Ishikawa (cell line): ENCODE measurements around the gene TCP1.

Experiments used
- CEBPB ChIP-seq: IDR thresholded peaks from 2 replicates; pipeline ENCODE4 v1.6.1; 2012
- CREB1 ChIP-seq: IDR thresholded peaks from 2 replicates; pipeline ENCODE4 v1.6.1; 2012; ENCODE audit warnings: low read depth
- EP300 ChIP-seq: IDR thresholded peaks from 2 replicates; pipeline ENCODE4 v1.6.1; 2012; ENCODE audit warnings: borderline replicate concordance
- FOXM1 ChIP-seq: IDR thresholded peaks from 2 replicates; pipeline ENCODE4 v1.6.1; 2012; ENCODE audit warnings: low read depth, borderline replicate concordance
- MAX ChIP-seq: IDR thresholded peaks from 2 replicates; pipeline ENCODE4 v1.6.1; 2012
- NFIC ChIP-seq: IDR thresholded peaks from 2 replicates; pipeline ENCODE4 v1.6.1; 2012
- RAD21 ChIP-seq: IDR thresholded peaks from 2 replicates; pipeline ENCODE4 v1.6.1; 2012; ENCODE audit warnings: low read depth
- REST ChIP-seq: IDR thresholded peaks from 2 replicates; pipeline ENCODE4 v1.6.1; 2012; ENCODE audit warnings: low read depth, mild to moderate bottlenecking
- TAF1 ChIP-seq: IDR thresholded peaks from 2 replicates; pipeline ENCODE4 v1.6.1; 2012; ENCODE audit warnings: low read depth, mild to moderate bottlenecking
- TCF12 ChIP-seq: IDR thresholded peaks from 2 replicates; pipeline ENCODE4 v1.6.1; 2012; ENCODE audit warnings: low read depth
- TEAD4 ChIP-seq: IDR thresholded peaks from 2 replicates; pipeline ENCODE4 v1.6.1; 2012
- USF1 ChIP-seq: IDR thresholded peaks from 2 replicates; pipeline ENCODE4 v1.6.1; 2012
- YY1 ChIP-seq: IDR thresholded peaks from 2 replicates; pipeline ENCODE4 v1.6.1; 2012; ENCODE audit warnings: low read depth
- ZBTB7A ChIP-seq: IDR thresholded peaks from 2 replicates; pipeline ENCODE4 v1.6.1; 2012; ENCODE audit warnings: low read depth

Gene TCP1

GRCh38 chr6:159766906-159767305 is 22.5 kb downstream of the TCP1 start:
- no peak for TF ChIP-seq MAX

DNA sequence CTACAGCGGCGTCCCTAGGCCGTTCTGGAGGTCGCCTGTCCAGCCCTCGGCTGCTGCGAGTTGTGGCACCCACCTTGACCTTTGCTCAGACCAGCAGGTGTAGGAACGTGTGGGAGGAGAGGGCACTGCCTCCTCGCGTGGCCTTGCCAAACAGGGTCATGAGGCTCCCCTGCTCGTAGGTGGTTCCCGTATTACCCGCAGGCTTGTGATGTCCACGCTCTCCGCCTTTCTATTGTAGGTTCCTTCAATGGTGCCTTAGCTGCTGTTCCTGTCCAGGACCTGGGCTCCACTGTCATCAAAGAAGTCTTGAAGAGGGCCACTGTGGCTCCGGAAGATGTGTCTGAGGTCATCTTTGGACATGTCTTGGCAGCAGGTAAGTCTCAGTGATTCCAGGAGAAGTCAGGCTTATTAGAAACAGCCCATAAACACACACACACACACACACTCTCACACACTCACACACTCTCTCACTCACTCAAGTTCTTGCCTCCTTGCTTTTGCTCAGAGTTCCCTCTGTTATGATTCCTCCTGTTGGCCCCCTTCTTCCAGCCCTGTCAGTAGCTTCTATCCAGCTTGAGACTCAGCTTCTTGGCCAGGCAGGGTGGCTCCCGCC is 26.6 kb downstream of the TCP1 start:
- TF ChIP-seq YY1 (no peak), CREB1 (no peak), TAF1 (no peak), USF1 (no peak), CEBPB (no peak), RAD21 (no peak), EP300 (no peak), FOXM1 (no peak), MAX (no peak)

DNA sequence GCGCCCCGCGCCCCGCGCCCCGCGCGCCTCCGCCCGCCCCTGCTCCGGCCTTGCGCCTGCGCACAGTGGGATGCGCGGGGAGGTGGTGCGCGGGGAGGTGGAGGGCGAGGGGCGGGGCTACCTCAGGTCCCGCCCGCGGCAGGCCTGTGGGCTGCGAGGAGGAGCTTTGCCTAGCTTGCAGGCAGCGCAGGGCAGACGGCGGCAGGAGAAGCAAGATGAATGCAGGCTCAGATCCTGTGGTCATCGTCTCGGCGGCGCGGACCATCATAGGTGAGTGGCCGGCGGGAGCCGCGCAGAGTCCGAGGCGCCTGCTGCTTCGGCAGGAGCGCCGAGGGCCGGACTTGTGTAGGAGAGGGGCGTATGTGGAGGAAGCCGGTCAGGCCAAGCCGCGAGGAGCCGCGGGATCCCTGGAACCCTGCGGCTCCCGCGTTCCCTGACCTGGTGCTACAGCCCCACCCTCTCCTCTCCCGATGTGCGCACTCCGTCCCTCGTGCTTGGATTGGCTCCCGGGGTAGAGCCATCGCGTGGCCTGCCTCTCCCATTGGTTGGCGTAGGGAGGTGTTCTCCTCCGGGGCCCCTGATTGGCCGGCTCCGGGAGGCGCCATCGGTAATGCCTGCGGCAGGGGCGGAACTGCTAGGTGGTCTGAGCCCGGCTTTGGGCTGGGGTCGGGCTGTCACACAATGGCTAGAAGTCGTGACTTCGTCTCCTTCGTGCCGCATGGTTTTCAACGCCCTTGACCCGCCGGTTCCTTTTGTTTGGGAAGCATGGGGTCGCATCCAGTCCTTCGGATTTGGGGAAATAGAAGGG is 27.3 kb downstream of the TCP1 start, which contains the start of gene ACAT2:
TSS of gene ACAT2 (plus strand) at position 173 of the 808 bp plus-strand sequence. CDS start at position 216, 43 bp downstream.
- TF ChIP-seq NFIC (no peak), ZBTB7A (peak; percentile 60; the same call in 1 of the 2 replicates), MAX (peak; percentile 36), YY1 (peak; percentile 37; the same call in 1 of the 2 replicates), REST (no peak)

GRCh38 chr6:159761129-159761872 is 28.1 kb downstream of the TCP1 start:
- 0 out of 2 replicates have a peak, but pooled peaks have one; percentile 12 for TF ChIP-seq EP300
- TF ChIP-seq ZBTB7A = peak; percentile 61; the same call in 1 of the 2 replicates
- TF ChIP-seq TCF12 = no peak

- TF ChIP-seq TEAD4 = peak; percentile 83
- no peak for TF ChIP-seq MAX
Observed at GRCh38 chr6:159760602-159761057, 28.8 kb downstream of the TCP1 start.

DNA sequence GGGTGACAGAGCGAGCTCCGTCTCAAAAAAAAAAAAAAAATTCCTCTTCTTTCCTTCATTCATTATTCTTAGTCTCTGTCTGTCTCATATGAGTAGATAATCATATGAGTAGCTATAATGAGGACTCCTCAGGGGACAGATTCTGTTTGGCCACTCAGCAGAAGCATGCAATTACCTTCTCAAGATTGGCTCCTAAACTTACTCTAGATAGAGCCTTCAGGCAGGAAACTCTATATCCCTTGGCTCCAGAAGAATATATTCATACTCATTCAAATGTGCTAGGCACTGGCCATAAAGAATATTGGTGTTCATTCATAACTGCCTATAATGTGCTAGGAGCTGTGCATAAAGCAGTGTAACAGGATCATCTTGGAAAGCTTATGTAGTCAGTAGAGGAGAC is 29.8 kb downstream of the TCP1 start:
- no peak for TF ChIP-seq USF1
- TF ChIP-seq YY1 = no peak
- TF ChIP-seq TCF12 = no peak
- no peak for TF ChIP-seq TEAD4
- TF ChIP-seq CREB1 = no peak
- TF ChIP-seq RAD21 = no peak
- no peak for TF ChIP-seq ZBTB7A
- TF ChIP-seq TAF1 = no peak
- no peak for TF ChIP-seq REST
